Activated CD4-positive, alpha-beta memory T cell treated with anti-CD3 and anti-CD28 coated beads for 36 hours (primary cell): ENCODE results near the gene ANKRD29. TPM values are rescaled to one million over a fixed set of nuclear protein-coding genes. Genes with fewer than 3 reads are reported as not detected.
"Not testable (repeated sequence)": the region's sequence is repeated elsewhere in the genome, so short reads cannot be mapped to it uniquely, and the experiment has no call there.

Source experiments
- CTCF ChIA-PET: fragments of 350-600 bp; sonication (Branson Sonifier 250); formaldehyde crosslinking; loops from one replicate; lab custom pipeline; 2021; ENCODE audit warnings: antibody characterized with exemption, inconsistent platforms; lab: Charles Lee
- POLR2A ChIA-PET: fragments of 350-600 bp; sonication (Branson Sonifier 250); formaldehyde crosslinking; loops from one replicate; lab custom pipeline; 2021; ENCODE audit warnings: antibody characterized with exemption; lab: Charles Lee
- DNase-seq: peaks from one replicate; pipeline ENCODE4 v3.0.0-alpha.2; 2020
- H3K27ac Mint-ChIP-seq: one replicate; pipeline ENCODE4 v1.8.0; 2021; ENCODE audit warnings: mixed read lengths
- H3K27me3 Mint-ChIP-seq: one replicate; pipeline ENCODE4 v1.8.0; 2021; ENCODE audit warnings: mixed read lengths
- H3K36me3 Mint-ChIP-seq: one replicate; pipeline ENCODE4 v1.8.0; 2021; ENCODE audit warnings: mixed read lengths
- H3K4me1 Mint-ChIP-seq: one replicate; pipeline ENCODE4 v1.8.0; 2021; ENCODE audit warnings: low read depth, mixed read lengths
- H3K4me3 Mint-ChIP-seq: one replicate; pipeline ENCODE4 v1.8.0; 2021; ENCODE audit warnings: mild to moderate bottlenecking, mixed read lengths
- H3K9me3 Mint-ChIP-seq: one replicate; pipeline ENCODE4 v1.8.0; 2021; ENCODE audit warnings: mixed read lengths
- intact Hi-C: fragments of 100-400 bp; cut with micrococcal nuclease; formaldehyde crosslinking; loops from one replicate; pipeline ENCODE4 v1.15.1; 2023
- total RNA-seq, 2 experiments: library from RNA; stranded (reverse); gene quantifications; one replicate each; pipeline ENCODE4 v1.2.3, GENCODE V29; 2021

Gene ANKRD29
- total RNA-seq, 2 experiments from 2014 or later = not detected

GRCh38 chr18:23577521-23577920, 85.2 kb downstream of the ANKRD29 start:
- Mint-ChIP-seq H3K36me3 (peaks cover 22% of the 10 kb centered on the region), H3K4me1 (peaks cover 71% of the 10 kb centered on the region)
- H3K4me3 Mint-ChIP-seq, DNase-seq, H3K9me3 Mint-ChIP-seq, H3K27ac Mint-ChIP-seq, intact Hi-C loops, POLR2A ChIA-PET, H3K27me3 Mint-ChIP-seq: not testable (repeated sequence)
- CTCF ChIA-PET = interaction anchor here (1.2 kb wide), 1 partner anchor 61 kb away, joined by 4 read pairs; no protein-coding TSS in a partner anchor

GRCh38 chr18:23575309-23575651, 87.4 kb downstream of the ANKRD29 start:
- ChIA-PET POLR2A (interaction anchor here (0.9 kb wide), 1 partner anchor 10 kb away, joined by 3 read pairs; no protein-coding TSS in a partner anchor), CTCF (interaction anchor here (0.9 to 1.0 kb wide), 2 partner anchors 10 to 12 kb away, joined by 3 to 4 read pairs; no protein-coding TSS in a partner anchor)
- Mint-ChIP-seq H3K36me3 (peaks cover 28% of the 10 kb centered on the region), H3K4me1 (peaks cover 62% of the 10 kb centered on the region), H3K27me3 (no peaks in the 10 kb centered on the region), H3K9me3 (no peaks in the 10 kb centered on the region), H3K4me3 (no peak overlapping the region), H3K27ac (peak overlapping the region; percentile 88)
- no peak for DNase-seq
- intact Hi-C loops = loop anchor here (2.0 kb wide), 1 partner anchor 72 kb away; the partner anchor contains the start of gene RMC1

- Mint-ChIP-seq H3K9me3 (no peaks in the 10 kb centered on the region), H3K27me3 (no peaks in the 10 kb centered on the region), H3K4me1 (peaks cover 57% of the 10 kb centered on the region), H3K36me3 (peaks cover 31% of the 10 kb centered on the region), H3K4me3 (no peak overlapping the region), H3K27ac (peak overlapping the region; percentile 88)
- intact Hi-C loops = loop anchor here (1.0 to 2.0 kb wide), 2 partner anchors 12 to 72 kb away; partner anchors contain the start of genes NPC1 and RMC1
- POLR2A ChIA-PET = interaction anchor here (0.9 kb wide), 1 partner anchor 11 kb away, joined by 3 read pairs; no protein-coding TSS in a partner anchor
- no peak for DNase-seq
- CTCF ChIA-PET = interaction anchor here (0.9 to 1.0 kb wide), 2 partner anchors 11 to 12 kb away, joined by 3 to 4 read pairs; no protein-coding TSS in a partner anchor
These were observed 88.0 kb downstream of the ANKRD29 start for GRCh38 chr18:23574611-23575308.

- Mint-ChIP-seq H3K4me3 (peak overlapping the region; percentile 43), H3K9me3 (no peaks in the 10 kb centered on the region), H3K36me3 (peaks cover 35% of the 10 kb centered on the region), H3K4me1 (peaks cover 50% of the 10 kb centered on the region), H3K27me3 (no peaks in the 10 kb centered on the region), H3K27ac (peak overlapping the region; percentile 88)
- DNase-seq = peak; percentile 73
- intact Hi-C loops = loop anchor here (1.0 to 2.0 kb wide), 2 partner anchors 12 to 71 kb away; partner anchors contain the start of genes NPC1 and RMC1
- ChIA-PET POLR2A (no interaction called here), CTCF (interaction anchor here (0.9 kb wide), 1 partner anchor 14 kb away, joined by 3 read pairs; no protein-coding TSS in a partner anchor)
These were observed 88.9 kb downstream of the ANKRD29 start for GRCh38 chr18:23573626-23574431.

GRCh38 chr18:23573020-23573419, 89.7 kb downstream of the ANKRD29 start:
- H3K27me3 Mint-ChIP-seq = no peaks in the 10 kb centered on the region
- no peaks in the 10 kb centered on the region for H3K9me3 Mint-ChIP-seq
- ChIA-PET CTCF (interaction anchor here (1.3 kb wide), 1 partner anchor 52 kb away, joined by 4 read pairs; no protein-coding TSS in a partner anchor), POLR2A (no interaction called here)
- H3K36me3 Mint-ChIP-seq = peaks cover 40% of the 10 kb centered on the region
- H3K4me1 Mint-ChIP-seq = peaks cover 43% of the 10 kb centered on the region
- peak overlapping the region; percentile 88 for H3K27ac Mint-ChIP-seq
- H3K4me3 Mint-ChIP-seq = no peak overlapping the region
- no peak for DNase-seq
- intact Hi-C loops = no loop called here

- ChIA-PET CTCF (interaction anchor here (1.3 to 2.2 kb wide), 2 partner anchors 52 to 57 kb away, joined by 4 to 12 read pairs; no protein-coding TSS in a partner anchor), POLR2A (no interaction called here)
- peaks cover 43% of the 10 kb centered on the region for H3K4me1 Mint-ChIP-seq
- no peak overlapping the region for H3K4me3 Mint-ChIP-seq
- H3K27me3 Mint-ChIP-seq = no peaks in the 10 kb centered on the region
- intact Hi-C loops = no loop called here
- H3K36me3 Mint-ChIP-seq = peaks cover 42% of the 10 kb centered on the region
- no peak for DNase-seq
- no peak overlapping the region for H3K27ac Mint-ChIP-seq
- H3K9me3 Mint-ChIP-seq = no peaks in the 10 kb centered on the region
These were observed 90.1 kb downstream of the ANKRD29 start for GRCh38 chr18:23572570-23572969.

DNA sequence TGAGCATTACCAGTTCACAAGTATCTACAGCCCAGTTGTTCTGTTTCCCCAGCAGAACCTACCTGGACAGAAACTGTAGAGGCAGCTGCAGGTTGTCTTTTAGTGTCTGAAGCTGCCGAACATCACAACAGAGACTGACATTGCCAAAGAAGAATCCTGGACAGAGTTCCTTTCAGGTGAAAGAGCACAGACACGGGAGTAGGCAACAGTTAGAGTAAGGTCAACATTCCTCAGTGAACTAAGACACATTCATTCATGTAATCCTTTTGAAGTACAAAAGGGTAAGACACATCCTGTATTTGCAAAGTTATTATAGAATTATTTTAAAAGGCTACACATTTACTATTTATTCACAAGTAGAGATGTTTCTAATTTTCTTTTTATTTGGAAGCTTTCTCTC, 90.7 kb downstream of the ANKRD29 start:
- no peak for DNase-seq
- Mint-ChIP-seq H3K27ac (no peak overlapping the region), H3K9me3 (no peaks in the 10 kb centered on the region), H3K4me1 (peaks cover 43% of the 10 kb centered on the region), H3K27me3 (no peaks in the 10 kb centered on the region), H3K36me3 (peaks cover 48% of the 10 kb centered on the region), H3K4me3 (no peak overlapping the region)
- POLR2A ChIA-PET = no interaction called here
- CTCF ChIA-PET = interaction anchor here (1.1 to 2.2 kb wide), 3 partner anchors 53 to 440 kb away, joined by 4 to 12 read pairs (median 4); no protein-coding TSS in a partner anchor
- intact Hi-C loops = no loop called here

DNA sequence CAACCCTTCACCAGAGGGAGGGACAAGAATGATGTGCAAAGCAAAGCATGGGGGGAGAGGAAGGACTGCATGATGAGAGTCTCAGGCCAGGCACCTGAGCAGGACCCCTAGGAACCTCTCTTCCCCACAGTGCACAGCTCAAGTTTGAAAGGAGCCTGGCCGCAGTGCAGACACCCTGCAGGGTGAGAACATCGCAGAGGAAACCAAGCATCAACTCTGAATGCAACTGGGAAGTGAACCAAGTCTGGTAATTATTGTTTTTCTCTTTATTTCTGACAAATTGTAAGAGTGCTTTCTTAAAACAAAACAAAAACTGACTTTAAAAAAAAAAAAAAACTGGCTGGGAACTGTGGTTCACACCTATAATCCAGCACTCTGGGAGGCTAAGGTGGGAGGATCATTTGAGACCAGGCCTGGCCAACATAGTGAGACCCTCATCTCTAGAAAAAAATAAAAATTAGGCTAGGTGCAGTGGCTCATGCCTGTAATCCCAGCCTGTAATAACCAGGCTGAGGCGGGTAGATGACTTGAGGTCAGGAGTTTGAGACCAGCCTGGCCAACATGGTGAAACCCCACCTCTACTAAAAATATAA, 91.7 kb downstream of the ANKRD29 start:
- Mint-ChIP-seq H3K4me1 (peaks cover 37% of the 10 kb centered on the region), H3K9me3 (no peaks in the 10 kb centered on the region), H3K36me3 (peaks cover 46% of the 10 kb centered on the region), H3K27ac (no peak overlapping the region), H3K4me3 (no peak overlapping the region), H3K27me3 (no peaks in the 10 kb centered on the region)
- POLR2A ChIA-PET = no interaction called here
- intact Hi-C loops = no loop called here
- CTCF ChIA-PET = interaction anchor here (1.1 to 2.2 kb wide), 2 partner anchors 55 to 439 kb away, joined by 4 to 12 read pairs; no protein-coding TSS in a partner anchor
- no peak for DNase-seq

- POLR2A ChIA-PET = no interaction called here
- DNase-seq = no peak
- H3K36me3 Mint-ChIP-seq = peaks cover 46% of the 10 kb centered on the region
- intact Hi-C loops = no loop called here
- peaks cover 26% of the 10 kb centered on the region for H3K4me1 Mint-ChIP-seq
- H3K4me3 Mint-ChIP-seq = no peak overlapping the region
- no peaks in the 10 kb centered on the region for H3K27me3 Mint-ChIP-seq
- CTCF ChIA-PET = interaction anchor here (0.7 to 1.3 kb wide), 2 partner anchors 16 to 53 kb away, joined by 3 read pairs; no protein-coding TSS in a partner anchor
- H3K9me3 Mint-ChIP-seq = no peaks in the 10 kb centered on the region
- no peak overlapping the region for H3K27ac Mint-ChIP-seq
These were observed 93.2 kb downstream of the ANKRD29 start for GRCh38 chr18:23569299-23570063.

DNA sequence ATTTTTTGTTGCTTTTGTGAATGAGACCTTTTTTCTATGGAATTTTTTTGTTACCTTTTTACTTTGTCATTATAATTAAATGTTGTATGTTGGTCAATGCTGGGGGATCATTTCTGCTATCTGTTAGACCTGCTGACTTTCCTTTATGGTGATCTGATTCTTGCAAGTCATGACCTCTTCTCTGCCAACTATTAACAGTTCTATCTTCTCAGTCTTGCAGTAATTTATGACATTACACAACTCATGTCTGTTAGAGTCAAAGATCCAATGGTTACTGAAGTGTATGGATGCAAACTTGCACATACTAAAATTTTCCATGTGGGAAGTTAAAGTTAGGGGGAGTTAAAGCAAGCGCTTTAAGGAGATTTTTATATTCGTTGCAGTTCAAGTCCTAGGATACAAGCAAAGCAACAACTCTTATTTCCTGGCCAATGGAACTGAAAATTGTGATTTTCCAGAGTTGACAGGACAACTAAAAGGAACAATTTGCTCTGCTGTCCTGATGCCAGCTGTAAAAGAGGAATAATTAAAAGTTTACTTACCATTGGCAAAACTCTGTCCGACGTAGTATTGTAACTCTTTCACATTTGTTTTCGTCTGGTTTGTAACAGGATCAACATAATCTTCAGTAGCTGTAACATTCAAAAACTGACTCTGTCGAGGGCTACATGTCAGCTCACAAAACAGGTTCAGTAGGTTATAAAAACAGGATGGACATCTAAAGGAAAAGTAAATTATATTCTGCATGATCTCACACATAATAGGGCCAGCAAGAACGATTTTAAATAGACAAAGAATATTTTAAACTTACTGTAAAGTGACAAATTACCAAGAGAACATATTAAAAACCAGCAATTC, 94.2 kb downstream of the ANKRD29 start:
- no peaks in the 10 kb centered on the region for H3K9me3 Mint-ChIP-seq
- POLR2A ChIA-PET = no interaction called here
- no peak overlapping the region for H3K27ac Mint-ChIP-seq
- H3K4me3 Mint-ChIP-seq = no peak overlapping the region
- H3K27me3 Mint-ChIP-seq = no peaks in the 10 kb centered on the region
- intact Hi-C loops = no loop called here
- no peak for DNase-seq
- peaks cover 21% of the 10 kb centered on the region for H3K4me1 Mint-ChIP-seq
- peaks cover 49% of the 10 kb centered on the region for H3K36me3 Mint-ChIP-seq
- CTCF ChIA-PET = interaction anchor here (1.3 kb wide), 1 partner anchor 52 kb away, joined by 3 read pairs; no protein-coding TSS in a partner anchor
